HG03442 (cell line): ENCODE results near the gene ACTR6.
"Not testable (repeated sequence)": the region's sequence is repeated elsewhere in the genome, so short reads cannot be mapped to it uniquely, and the experiment has no call there.

Source experiments
- ATAC-seq: cut with Tn5 transposase; IDR thresholded peaks from one replicate; pipeline ENCODE4 v1.9.1; 2021; ENCODE audit warnings: mild to moderate bottlenecking, moderate library complexity; ENCODE audit not compliant: unreplicated experiment

Gene ACTR6

GRCh38 chr12:100219328-100220109 lies 18.9 kb downstream of the ACTR6 start:
- no peak for ATAC-seq

GRCh38 chr12:100221523-100221922 lies 20.9 kb downstream of the ACTR6 start:
- ATAC-seq = no peak

GRCh38 chr12:100222173-100222572 lies 21.6 kb downstream of the ACTR6 start:
- ATAC-seq = not testable (repeated sequence)

- no peak for ATAC-seq
Measured at GRCh38 chr12:100225491-100225890, 24.9 kb downstream of the ACTR6 start.

GRCh38 chr12:100229036-100229635 lies 28.5 kb downstream of the ACTR6 start:
- no peak for ATAC-seq

GRCh38 chr12:100229876-100230275 lies 29.3 kb downstream of the ACTR6 start:
- no peak for ATAC-seq

- ATAC-seq = not testable (repeated sequence)
Measured at GRCh38 chr12:100231873-100232272, 31.3 kb downstream of the ACTR6 start.

GRCh38 chr12:100234166-100234565 lies 33.6 kb downstream of the ACTR6 start:
- peak; percentile 6 for ATAC-seq

- peak; percentile 71 for ATAC-seq
Measured at GRCh38 chr12:100234591-100235304, 34.1 kb downstream of the ACTR6 start.

- ATAC-seq = no peak
Measured at GRCh38 chr12:100238801-100239200, 38.2 kb downstream of the ACTR6 start.

GRCh38 chr12:100239589-100239988 lies 39.0 kb downstream of the ACTR6 start:
- ATAC-seq = no peak

GRCh38 chr12:100243137-100243536 lies 42.5 kb downstream of the ACTR6 start:
- ATAC-seq = no peak

- no peak for ATAC-seq
Measured at GRCh38 chr12:100247765-100248164, 47.1 kb downstream of the ACTR6 start.

GRCh38 chr12:100248886-100249285 lies 48.3 kb downstream of the ACTR6 start:
- ATAC-seq = no peak

- ATAC-seq = no peak
Measured at GRCh38 chr12:100249941-100250340, 49.3 kb downstream of the ACTR6 start.

- no peak for ATAC-seq
Measured at GRCh38 chr12:100251917-100252316, 51.3 kb downstream of the ACTR6 start.

- no peak for ATAC-seq
Measured at GRCh38 chr12:100253437-100253836, 52.8 kb downstream of the ACTR6 start.

- ATAC-seq = no peak
Measured at GRCh38 chr12:100254876-100255275, 54.3 kb downstream of the ACTR6 start.

- ATAC-seq = no peak
Measured at GRCh38 chr12:100258127-100258526, 57.5 kb downstream of the ACTR6 start.

GRCh38 chr12:100263131-100263530 lies 62.5 kb downstream of the ACTR6 start:
- ATAC-seq = no peak

- ATAC-seq = not testable (repeated sequence)
Measured at GRCh38 chr12:100265107-100265506, 64.5 kb downstream of the ACTR6 start.
